GM23338 (cell line): ENCODE data around the gene MTMR6. TPM values are rescaled to one million over a fixed set of nuclear protein-coding genes. Genes with fewer than 3 reads are reported as not detected.

Experiments used
- ATAC-seq: fragments of 200-7000 bp; cut with Tn5 transposase; 3 replicates; pipeline ENCODE4 v1.9.1; 2020
- DNase-seq: peaks from one replicate; pipeline ENCODE4 v3.0.0-alpha.2; 2015; ENCODE audit warnings: low spot score
- H2AFZ ChIP-seq: fragments of 200-600 bp; sonication (generic); 2 replicates; pipeline ENCODE4 v1.8.0; 2016; ENCODE audit warnings: antibody characterized with exemption, mild to moderate bottlenecking, moderate library complexity
- H3F3A ChIP-seq: fragments of 200-600 bp; sonication (generic); replicated peaks from 2 replicates; pipeline ENCODE4 v1.8.0; 2017; ENCODE audit warnings: antibody characterized with exemption, mixed run types, low read depth
- H3K27ac ChIP-seq: fragments of 200-600 bp; sonication (generic); 2 replicates; pipeline ENCODE4 v1.6.1; 2016; ENCODE audit warnings: low read depth
- H3K27me3 ChIP-seq: fragments of 200-600 bp; sonication (generic); 2 replicates; pipeline ENCODE4 v1.8.0; 2016; ENCODE audit warnings: mild to moderate bottlenecking, mixed run types, moderate library complexity; ENCODE audit not compliant: insufficient read depth
- H3K36me3 ChIP-seq: fragments of 200-600 bp; sonication (generic); 2 replicates; pipeline ENCODE4 v1.8.0; 2016; ENCODE audit warnings: mild to moderate bottlenecking; ENCODE audit not compliant: insufficient read depth
- H3K4me1 ChIP-seq: fragments of 200-600 bp; sonication (generic); 2 replicates; pipeline ENCODE4 v1.8.0; 2016; ENCODE audit warnings: mild to moderate bottlenecking, moderate library complexity; ENCODE audit not compliant: insufficient read depth
- H3K4me2 ChIP-seq: fragments of 200-600 bp; sonication (generic); 2 replicates; pipeline ENCODE4 v1.7.1; 2017; ENCODE audit warnings: mixed run types
- H3K4me3 ChIP-seq: fragments of 200-600 bp; sonication (generic); 2 replicates; pipeline ENCODE4 v1.6.1; 2016; ENCODE audit warnings: mixed run types
- H3K79me2 ChIP-seq: fragments of 200-600 bp; sonication (generic); replicated peaks from 2 replicates; pipeline ENCODE4 v1.8.0; 2017; ENCODE audit warnings: mild to moderate bottlenecking; ENCODE audit not compliant: insufficient read depth
- H3K9me2 ChIP-seq: fragments of 200-600 bp; sonication (generic); 2 replicates; pipeline ENCODE4 v1.8.0; 2017; ENCODE audit not compliant: insufficient read depth
- H4K20me1 ChIP-seq: fragments of 200-600 bp; sonication (generic); replicated peaks from 2 replicates; pipeline ENCODE4 v1.8.0; 2017; ENCODE audit warnings: mild to moderate bottlenecking; ENCODE audit not compliant: insufficient read depth
- H3K27ac Mint-ChIP-seq: 2 replicates; pipeline ENCODE4 v1.8.0; 2020; ENCODE audit warnings: inconsistent platforms, mild to moderate bottlenecking, moderate library complexity, mixed read lengths
- H3K27me3 Mint-ChIP-seq: 3 replicates; pipeline ENCODE4 v1.8.0; 2022; ENCODE audit warnings: low read depth, mild to moderate bottlenecking, moderate library complexity, mixed read lengths, inconsistent platforms; ENCODE audit not compliant: insufficient read depth, poor library complexity
- H3K36me3 Mint-ChIP-seq: 3 replicates; pipeline ENCODE4 v1.8.0; 2021; ENCODE audit warnings: low read depth, mild to moderate bottlenecking, inconsistent platforms, moderate library complexity, mixed read lengths
- H3K4me1 Mint-ChIP-seq: 3 replicates; pipeline ENCODE4 v1.8.0; 2020; ENCODE audit warnings: mild to moderate bottlenecking, inconsistent platforms, mixed read lengths
- H3K4me3 Mint-ChIP-seq: 3 replicates; pipeline ENCODE4 v1.8.0; 2021; ENCODE audit warnings: moderate library complexity, mild to moderate bottlenecking, inconsistent platforms, mixed read lengths
- H3K9me3 Mint-ChIP-seq: 3 replicates; pipeline ENCODE4 v1.8.0; 2020; ENCODE audit warnings: moderate library complexity, mild to moderate bottlenecking, inconsistent platforms, mixed read lengths
- EZH2phosphoT487 ChIP-seq: fragments of 200-600 bp; sonication (generic); IDR thresholded peaks from one replicate; pipeline ENCODE4 v1.8.1; 2018; ENCODE audit warnings: antibody characterized with exemption; ENCODE audit not compliant: unreplicated experiment
- JUNB ChIP-seq: IDR thresholded peaks from one replicate; pipeline ENCODE4 v1.6.1; 2016; ENCODE audit warnings: antibody characterized with exemption; ENCODE audit not compliant: unreplicated experiment
- NANOG ChIP-seq: IDR thresholded peaks from 2 replicates; pipeline ENCODE4 v1.6.1; 2016; ENCODE audit warnings: antibody characterized with exemption, borderline replicate concordance
- ZNF114 ChIP-seq: fragments of 250-450 bp; sonication (Bioruptor Pico); IDR thresholded peaks from 2 replicates; pipeline ENCODE4 v1.5.0; 2020; ENCODE audit warnings: mild to moderate bottlenecking, moderate library complexity
- polyA plus RNA-seq: library from polyadenylated mRNA; unstranded; fragments of >200 nt; fragmentation: Nextera tagmentation; extraction: Ambion mirVana; gene quantifications from 2 replicates; pipeline ENCODE4 v1.2.1, GENCODE V29; 2016
- total RNA-seq: library from RNA; depleted of rRNA; stranded (reverse); fragments of >200 nt; shearing (Covaris generic); gene quantifications from 2 replicates; pipeline ENCODE4 v1.2.3, GENCODE V29; 2014
- TF ChIP-seq, protein P1 (sequence below): fragments of 250-450 bp; sonication (Bioruptor Pico); IDR thresholded peaks from 2 replicates; pipeline ENCODE4 v1.5.0; 2020; ENCODE audit warnings: mild to moderate bottlenecking, moderate library complexity
- TF ChIP-seq, protein P2 (sequence below): IDR thresholded peaks from one replicate; pipeline ENCODE4 v1.6.1; 2018; ENCODE audit warnings: antibody characterized with exemption; ENCODE audit not compliant: unreplicated experiment

The MTMR6 gene
- total and polyA plus RNA-seq, 2 experiments from 2014 or later, result 4.6 to 9.5 TPM

DNA sequence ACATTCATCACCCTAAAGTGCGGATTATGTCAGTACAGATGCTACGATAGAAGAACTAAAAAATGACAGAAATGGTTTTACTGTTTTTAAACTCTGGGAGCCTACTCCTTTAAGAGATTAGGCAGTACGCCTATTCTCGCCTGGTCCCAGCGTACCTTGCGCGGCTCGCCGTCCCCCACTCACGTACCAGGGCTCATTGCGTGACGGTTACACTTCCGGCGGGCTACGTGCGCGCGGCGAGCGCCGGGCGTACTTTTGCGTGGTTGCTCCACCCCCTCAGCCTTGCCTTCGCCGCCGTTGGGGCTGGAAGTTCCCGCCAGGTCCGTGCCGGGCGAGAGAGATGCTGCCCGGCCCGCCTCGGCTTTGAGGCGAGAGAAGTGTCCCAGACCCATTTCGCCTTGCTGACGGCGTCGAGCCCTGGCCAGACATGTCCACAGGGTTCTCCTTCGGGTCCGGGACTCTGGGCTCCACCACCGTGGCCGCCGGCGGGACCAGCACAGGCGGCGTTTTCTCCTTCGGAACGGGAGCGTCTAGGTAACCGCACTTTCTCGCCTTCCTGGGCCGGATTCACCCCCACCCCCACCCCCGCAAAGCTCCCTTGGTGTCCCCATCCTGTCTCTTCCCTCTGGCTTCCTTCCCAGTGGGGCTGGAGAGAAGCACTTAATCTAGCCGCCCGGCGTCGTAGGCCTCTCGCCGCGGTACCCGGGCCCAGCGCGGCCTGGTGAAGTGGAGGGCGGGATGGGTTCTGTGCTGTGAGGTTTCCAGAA, 14.2 kb upstream of the MTMR6 start, which contains the start of gene NUP58 (continued):
- TF ChIP-seq, protein P1, sequence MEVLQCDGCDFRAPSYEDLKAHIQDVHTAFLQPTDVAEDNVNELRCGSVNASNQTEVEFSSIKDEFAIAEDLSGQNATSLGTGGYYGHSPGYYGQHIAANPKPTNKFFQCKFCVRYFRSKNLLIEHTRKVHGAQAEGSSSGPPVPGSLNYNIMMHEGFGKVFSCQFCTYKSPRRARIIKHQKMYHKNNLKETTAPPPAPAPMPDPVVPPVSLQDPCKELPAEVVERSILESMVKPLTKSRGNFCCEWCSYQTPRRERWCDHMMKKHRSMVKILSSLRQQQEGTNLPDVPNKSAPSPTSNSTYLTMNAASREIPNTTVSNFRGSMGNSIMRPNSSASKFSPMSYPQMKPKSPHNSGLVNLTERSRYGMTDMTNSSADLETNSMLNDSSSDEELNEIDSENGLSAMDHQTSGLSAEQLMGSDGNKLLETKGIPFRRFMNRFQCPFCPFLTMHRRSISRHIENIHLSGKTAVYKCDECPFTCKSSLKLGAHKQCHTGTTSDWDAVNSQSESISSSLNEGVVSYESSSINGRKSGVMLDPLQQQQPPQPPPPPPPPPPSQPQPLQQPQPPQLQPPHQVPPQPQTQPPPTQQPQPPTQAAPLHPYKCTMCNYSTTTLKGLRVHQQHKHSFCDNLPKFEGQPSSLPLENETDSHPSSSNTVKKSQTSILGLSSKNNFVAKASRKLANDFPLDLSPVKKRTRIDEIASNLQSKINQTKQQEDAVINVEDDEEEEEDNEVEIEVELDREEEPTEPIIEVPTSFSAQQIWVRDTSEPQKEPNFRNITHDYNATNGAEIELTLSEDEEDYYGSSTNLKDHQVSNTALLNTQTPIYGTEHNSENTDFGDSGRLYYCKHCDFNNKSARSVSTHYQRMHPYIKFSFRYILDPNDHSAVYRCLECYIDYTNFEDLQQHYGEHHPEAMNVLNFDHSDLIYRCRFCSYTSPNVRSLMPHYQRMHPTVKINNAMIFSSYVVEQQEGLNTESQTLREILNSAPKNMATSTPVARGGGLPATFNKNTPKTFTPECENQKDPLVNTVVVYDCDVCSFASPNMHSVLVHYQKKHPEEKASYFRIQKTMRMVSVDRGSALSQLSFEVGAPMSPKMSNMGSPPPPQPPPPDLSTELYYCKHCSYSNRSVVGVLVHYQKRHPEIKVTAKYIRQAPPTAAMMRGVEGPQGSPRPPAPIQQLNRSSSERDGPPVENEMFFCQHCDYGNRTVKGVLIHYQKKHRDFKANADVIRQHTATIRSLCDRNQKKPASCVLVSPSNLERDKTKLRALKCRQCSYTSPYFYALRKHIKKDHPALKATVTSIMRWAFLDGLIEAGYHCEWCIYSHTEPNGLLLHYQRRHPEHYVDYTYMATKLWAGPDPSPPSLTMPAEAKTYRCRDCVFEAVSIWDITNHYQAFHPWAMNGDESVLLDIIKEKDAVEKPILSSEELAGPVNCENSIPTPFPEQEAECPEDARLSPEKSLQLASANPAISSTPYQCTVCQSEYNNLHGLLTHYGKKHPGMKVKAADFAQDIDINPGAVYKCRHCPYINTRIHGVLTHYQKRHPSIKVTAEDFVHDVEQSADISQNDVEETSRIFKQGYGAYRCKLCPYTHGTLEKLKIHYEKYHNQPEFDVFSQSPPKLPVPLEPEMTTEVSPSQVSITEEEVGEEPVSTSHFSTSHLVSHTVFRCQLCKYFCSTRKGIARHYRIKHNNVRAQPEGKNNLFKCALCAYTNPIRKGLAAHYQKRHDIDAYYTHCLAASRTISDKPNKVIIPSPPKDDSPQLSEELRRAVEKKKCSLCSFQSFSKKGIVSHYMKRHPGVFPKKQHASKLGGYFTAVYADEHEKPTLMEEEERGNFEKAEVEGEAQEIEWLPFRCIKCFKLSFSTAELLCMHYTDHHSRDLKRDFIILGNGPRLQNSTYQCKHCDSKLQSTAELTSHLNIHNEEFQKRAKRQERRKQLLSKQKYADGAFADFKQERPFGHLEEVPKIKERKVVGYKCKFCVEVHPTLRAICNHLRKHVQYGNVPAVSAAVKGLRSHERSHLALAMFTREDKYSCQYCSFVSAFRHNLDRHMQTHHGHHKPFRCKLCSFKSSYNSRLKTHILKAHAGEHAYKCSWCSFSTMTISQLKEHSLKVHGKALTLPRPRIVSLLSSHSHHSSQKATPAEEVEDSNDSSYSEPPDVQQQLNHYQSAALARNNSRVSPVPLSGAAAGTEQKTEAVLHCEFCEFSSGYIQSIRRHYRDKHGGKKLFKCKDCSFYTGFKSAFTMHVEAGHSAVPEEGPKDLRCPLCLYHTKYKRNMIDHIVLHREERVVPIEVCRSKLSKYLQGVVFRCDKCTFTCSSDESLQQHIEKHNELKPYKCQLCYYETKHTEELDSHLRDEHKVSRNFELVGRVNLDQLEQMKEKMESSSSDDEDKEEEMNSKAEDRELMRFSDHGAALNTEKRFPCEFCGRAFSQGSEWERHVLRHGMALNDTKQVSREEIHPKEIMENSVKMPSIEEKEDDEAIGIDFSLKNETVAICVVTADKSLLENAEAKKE (CRISPR knock-in tag), result no peak
- TF ChIP-seq ZNF114 (CRISPR knock-in tag), result no peak

DNA sequence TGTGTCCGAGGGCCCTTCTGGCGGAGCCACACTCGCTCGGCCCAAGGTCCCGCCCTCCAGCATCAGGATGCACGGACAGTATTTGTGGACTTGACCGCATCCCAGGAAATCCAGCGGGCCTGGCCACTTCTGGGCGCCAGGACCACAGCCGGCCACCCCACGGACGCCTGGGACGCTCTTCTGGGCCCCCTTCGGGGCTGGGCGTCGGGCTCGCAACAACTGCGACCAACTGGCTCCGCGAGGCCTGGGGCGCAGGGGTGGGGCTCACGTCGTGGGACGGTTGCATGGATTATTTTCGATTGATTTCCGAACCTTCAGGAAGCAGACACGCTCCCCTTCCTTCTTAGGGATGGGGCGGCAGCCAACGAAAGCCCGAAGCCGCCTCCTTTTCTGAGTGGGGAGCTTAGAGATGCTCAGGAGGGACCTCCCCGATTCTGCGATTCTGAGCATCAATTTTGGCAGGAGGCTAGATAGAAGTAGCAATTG, 13.6 kb upstream of the MTMR6 start:
- Histone ChIP-seq H3K9me2 (no peaks in the 10 kb centered on the region), H3K4me3 (peak overlapping the region; percentile 88), H3K27ac (peak overlapping the region; percentile 70), H3F3A (no peaks in the 10 kb centered on the region), H4K20me1 (peaks cover 12% of the 10 kb centered on the region), H3K4me1 (peaks cover 6% of the 10 kb centered on the region), H3K27me3 (peaks cover 7% of the 10 kb centered on the region; the same call in 1 of the 2 replicates), H3K4me2 (peak overlapping the region; percentile 79), H3K36me3 (0 out of 2 replicates have a peak, but pooled peaks cover 8% of the 10 kb centered on the region), H3K79me2 (peaks cover 43% of the 10 kb centered on the region), H2AFZ (peak overlapping the region; percentile 100)
- H3K27ac Mint-ChIP-seq, result no peak overlapping the region
- peaks cover 9% of the 10 kb centered on the region; the same call in 2 of the 3 replicates for H3K4me1 Mint-ChIP-seq
- H3K9me3 Mint-ChIP-seq, result peaks cover 5% of the 10 kb centered on the region; the same call in 1 of the 3 replicates
- no peaks in the 10 kb centered on the region for H3K27me3 Mint-ChIP-seq
- DNase-seq (peak; percentile 48), ATAC-seq (peak; percentile 36)
- peak overlapping the region; percentile 95 for H3K4me3 Mint-ChIP-seq
- peaks cover 25% of the 10 kb centered on the region for H3K36me3 Mint-ChIP-seq
- no peak for TF ChIP-seq EZH2phosphoT487
- TF ChIP-seq JUNB, result no peak
- TF ChIP-seq NANOG, result no peak
- TF ChIP-seq, protein P2, sequence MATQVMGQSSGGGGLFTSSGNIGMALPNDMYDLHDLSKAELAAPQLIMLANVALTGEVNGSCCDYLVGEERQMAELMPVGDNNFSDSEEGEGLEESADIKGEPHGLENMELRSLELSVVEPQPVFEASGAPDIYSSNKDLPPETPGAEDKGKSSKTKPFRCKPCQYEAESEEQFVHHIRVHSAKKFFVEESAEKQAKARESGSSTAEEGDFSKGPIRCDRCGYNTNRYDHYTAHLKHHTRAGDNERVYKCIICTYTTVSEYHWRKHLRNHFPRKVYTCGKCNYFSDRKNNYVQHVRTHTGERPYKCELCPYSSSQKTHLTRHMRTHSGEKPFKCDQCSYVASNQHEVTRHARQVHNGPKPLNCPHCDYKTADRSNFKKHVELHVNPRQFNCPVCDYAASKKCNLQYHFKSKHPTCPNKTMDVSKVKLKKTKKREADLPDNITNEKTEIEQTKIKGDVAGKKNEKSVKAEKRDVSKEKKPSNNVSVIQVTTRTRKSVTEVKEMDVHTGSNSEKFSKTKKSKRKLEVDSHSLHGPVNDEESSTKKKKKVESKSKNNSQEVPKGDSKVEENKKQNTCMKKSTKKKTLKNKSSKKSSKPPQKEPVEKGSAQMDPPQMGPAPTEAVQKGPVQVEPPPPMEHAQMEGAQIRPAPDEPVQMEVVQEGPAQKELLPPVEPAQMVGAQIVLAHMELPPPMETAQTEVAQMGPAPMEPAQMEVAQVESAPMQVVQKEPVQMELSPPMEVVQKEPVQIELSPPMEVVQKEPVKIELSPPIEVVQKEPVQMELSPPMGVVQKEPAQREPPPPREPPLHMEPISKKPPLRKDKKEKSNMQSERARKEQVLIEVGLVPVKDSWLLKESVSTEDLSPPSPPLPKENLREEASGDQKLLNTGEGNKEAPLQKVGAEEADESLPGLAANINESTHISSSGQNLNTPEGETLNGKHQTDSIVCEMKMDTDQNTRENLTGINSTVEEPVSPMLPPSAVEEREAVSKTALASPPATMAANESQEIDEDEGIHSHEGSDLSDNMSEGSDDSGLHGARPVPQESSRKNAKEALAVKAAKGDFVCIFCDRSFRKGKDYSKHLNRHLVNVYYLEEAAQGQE, result no peak
- TF ChIP-seq ZNF114 (CRISPR knock-in tag), result no peak
